GM12878 (cell line): ENCODE measurements around the gene ABR. TPM values are rescaled to one million over a fixed set of nuclear protein-coding genes. Genes with fewer than 3 reads are reported as not detected.

Experiments
- CREM ChIP-seq: IDR thresholded peaks from 2 replicates; pipeline ENCODE4 v1.6.1; 2014; ENCODE audit warnings: antibody characterized with exemption, low read depth
- EED ChIP-seq: sonication (generic); IDR thresholded peaks from 2 replicates; pipeline ENCODE4 v1.6.1; 2016; ENCODE audit warnings: antibody characterized with exemption, low read depth
- HDGF ChIP-seq: fragments of 450-650 bp; IDR thresholded peaks from 2 replicates; pipeline ENCODE4 v1.6.1; 2016; ENCODE audit warnings: antibody characterized with exemption
- IKZF1 ChIP-seq: fragments of 450-650 bp; conservative IDR thresholded peaks from 2 replicates; pipeline ENCODE4 v1.6.1; 2017; ENCODE audit warnings: antibody characterized with exemption, mild to moderate bottlenecking
- IKZF2 ChIP-seq, 2 experiments: fragments of 450-650 bp; IDR thresholded peaks; 2 replicates each; pipeline ENCODE4 v1.6.1; 2017; ENCODE audit warnings: mild to moderate bottlenecking in 2 of 2, moderate library complexity in 2 of 2
- MEF2B ChIP-seq: fragments of 450-650 bp; IDR thresholded peaks from 2 replicates; pipeline ENCODE4 v1.6.1; 2018; ENCODE audit warnings: mild to moderate bottlenecking, moderate library complexity; ENCODE audit not compliant: partially characterized antibody, poor library complexity, severe bottlenecking
- MXI1 ChIP-seq: fragments of 150-350 bp; IDR thresholded peaks from 2 replicates; pipeline ENCODE4 v1.6.1; 2011; ENCODE audit warnings: low read depth, mild to moderate bottlenecking, inconsistent platforms, low read length, improper control_type of control experiment
- RELA ChIP-seq: fragments of 450-650 bp; IDR thresholded peaks from 2 replicates; pipeline ENCODE4 v1.8.0; 2014; ENCODE audit warnings: borderline replicate concordance; ENCODE audit not compliant: partially characterized antibody
- RUNX3 ChIP-seq: IDR thresholded peaks from 2 replicates; pipeline ENCODE4 v1.6.1; 2012; ENCODE audit warnings: low read length, inconsistent platforms
- SIX5 ChIP-seq: IDR thresholded peaks from 2 replicates; pipeline ENCODE4 v1.6.1; 2011; ENCODE audit warnings: mild to moderate bottlenecking, low read depth, low read length, moderate library complexity; ENCODE audit not compliant: severe bottlenecking
- SRF ChIP-seq, 2 experiments: IDR thresholded peaks; 2 replicates each; pipeline ENCODE4 v1.6.1; 2011; ENCODE audit warnings: low read depth in 2 of 2, low read length in 2 of 2, mild to moderate bottlenecking in 1 of 2, moderate library complexity in 1 of 2
- YY1 ChIP-seq: IDR thresholded peaks from 2 replicates; pipeline ENCODE4 v1.6.1; 2011; ENCODE audit warnings: low read depth, mild to moderate bottlenecking, low read length
- ZZZ3 ChIP-seq: IDR thresholded peaks from 2 replicates; pipeline ENCODE4 v1.6.1; 2011; ENCODE audit warnings: low read depth; ENCODE audit not compliant: control insufficient read depth, insufficient read length
- polyA plus RNA-seq, 11 experiments: library from polyadenylated mRNA; depleted of rRNA in 4 of 11; unstranded in 6 of 11; stranded (reverse) in 5 of 11; fragments of >200 nt; fragmentation: Nextera tagmentation in 4 of 11; fragmentation: Illumina TruSeq in 1 of 11; extraction: Ambion mirVana in 4 of 11; extraction: Trizol in 1 of 11; gene quantifications; 1 replicate in 1 of 11; 2 replicates in 10 of 11; pipeline versions ENCODE4 v1.2.1 to v1.2.3, GENCODE V29; 2011 to 2016; ENCODE audit warnings: inconsistent platforms in 2 of 11, missing spikeins in 2 of 11, low read depth in 1 of 11
- total RNA-seq, 4 experiments: library from RNA; depleted of rRNA in 3 of 4; stranded (reverse); fragments of >200 nt in 3 of 4; fragmentation: Illumina TruSeq in 1 of 4; extraction: Trizol in 1 of 4; gene quantifications; 2 replicates each; pipeline versions ENCODE4 v1.2.1 to v1.2.3, GENCODE V29; 2013 to 2021
- TF ChIP-seq, protein P1 (sequence below): fragments of 450-650 bp; IDR thresholded peaks from 2 replicates; pipeline ENCODE4 v1.6.1; 2017; ENCODE audit warnings: mild to moderate bottlenecking, low read depth, inconsistent platforms; ENCODE audit not compliant: poor library complexity, severe bottlenecking
- TF ChIP-seq, protein P2 (sequence below): fragments of 450-650 bp; IDR thresholded peaks from 2 replicates; pipeline ENCODE4 v1.6.1; 2017; ENCODE audit warnings: mild to moderate bottlenecking
- TF ChIP-seq, protein P3 (sequence below): IDR thresholded peaks from 2 replicates; pipeline ENCODE4 v1.6.1; 2011; ENCODE audit warnings: mild to moderate bottlenecking, low read depth, low read length, moderate library complexity; ENCODE audit not compliant: insufficient replicate concordance
- TF ChIP-seq, protein P4 (sequence below): fragments of 450-650 bp; IDR thresholded peaks from 2 replicates; pipeline ENCODE4 v1.6.1; 2016; ENCODE audit warnings: mild to moderate bottlenecking
- TF ChIP-seq, protein P5 (sequence below): fragments of 450-650 bp; IDR thresholded peaks from 2 replicates; pipeline ENCODE4 v1.6.1; 2017; ENCODE audit warnings: low read depth, mild to moderate bottlenecking, moderate library complexity
- TF ChIP-seq, protein P6 (sequence below): fragments of 450-650 bp; IDR thresholded peaks from 2 replicates; pipeline ENCODE4 v1.6.1; 2017; ENCODE audit warnings: borderline replicate concordance

ABR gene
- total and polyA plus RNA-seq, 10 of the 15 experiments (the other 5 are each of a cell fraction or from before 2014, with no cell fraction given): 1.4 to 112 (median 30.0) TPM

DNA sequence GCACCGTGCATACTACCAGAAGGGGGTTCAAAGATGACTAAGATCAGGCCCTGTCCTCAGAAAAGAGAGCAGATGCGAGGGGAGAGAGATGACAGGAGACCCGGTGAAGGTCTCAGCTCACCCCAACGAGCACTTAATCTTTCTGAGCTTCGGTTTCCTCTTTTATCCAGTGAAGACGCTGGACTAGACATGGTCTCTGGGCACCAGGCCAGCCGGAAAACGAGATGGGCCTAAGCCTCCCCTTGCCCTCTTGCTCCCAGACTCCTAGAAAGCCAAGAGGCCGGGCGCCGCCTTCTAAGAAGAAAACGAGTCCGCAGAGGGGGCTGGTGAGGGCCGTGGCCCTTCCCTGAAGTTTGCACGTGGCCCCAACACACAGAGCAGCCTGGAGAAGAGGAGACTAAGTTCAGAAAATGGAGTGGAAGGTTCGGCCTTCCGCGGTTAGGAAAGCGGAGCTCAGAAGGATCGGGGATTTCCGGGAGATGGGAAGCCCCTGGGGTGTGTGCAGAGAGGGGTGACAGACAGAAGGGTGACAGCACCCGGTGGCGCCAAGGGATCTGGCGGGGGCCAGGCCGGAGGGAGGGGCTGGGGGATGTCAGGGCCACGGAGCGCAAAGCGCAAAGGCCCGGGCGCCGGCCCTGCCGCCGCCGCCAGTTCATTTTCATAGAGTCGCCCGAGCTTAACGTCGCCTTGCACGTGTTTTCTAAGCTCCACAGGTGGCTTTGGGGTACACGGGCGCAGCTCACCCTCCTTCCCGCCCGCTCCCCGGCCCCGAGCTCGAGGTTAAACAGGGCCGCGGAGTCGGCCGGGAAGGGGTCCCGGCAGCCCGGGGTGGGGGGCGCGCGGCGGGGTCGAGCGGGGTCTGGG, 48.4 kb upstream of the ABR start (continued):
- TF ChIP-seq MEF2B (peak; percentile 34), SIX5 (no peak), IKZF1 (peak; percentile 68), YY1 (peak; percentile 53; the same call in 1 of the 2 replicates), SRF (IDR thresholded peaks at IDR 0.05; ENCODE audit: low read depth in 2 of 2, low read length in 2 of 2) (no peak), CREM (0 out of 2 replicates have a peak, but pooled peaks have one; percentile 33), RELA (peak; percentile 85), ZZZ3 (no peak), RUNX3 (peak; percentile 72), HDGF (peak; percentile 54; the same call in 1 of the 2 replicates), EED (peak; percentile 70), MXI1 (peak; percentile 81), IKZF2 (IDR thresholded peaks at IDR 0.05) (peak; percentile 73; a peak in 3 of 4 replicates)
- TF ChIP-seq, protein P1, sequence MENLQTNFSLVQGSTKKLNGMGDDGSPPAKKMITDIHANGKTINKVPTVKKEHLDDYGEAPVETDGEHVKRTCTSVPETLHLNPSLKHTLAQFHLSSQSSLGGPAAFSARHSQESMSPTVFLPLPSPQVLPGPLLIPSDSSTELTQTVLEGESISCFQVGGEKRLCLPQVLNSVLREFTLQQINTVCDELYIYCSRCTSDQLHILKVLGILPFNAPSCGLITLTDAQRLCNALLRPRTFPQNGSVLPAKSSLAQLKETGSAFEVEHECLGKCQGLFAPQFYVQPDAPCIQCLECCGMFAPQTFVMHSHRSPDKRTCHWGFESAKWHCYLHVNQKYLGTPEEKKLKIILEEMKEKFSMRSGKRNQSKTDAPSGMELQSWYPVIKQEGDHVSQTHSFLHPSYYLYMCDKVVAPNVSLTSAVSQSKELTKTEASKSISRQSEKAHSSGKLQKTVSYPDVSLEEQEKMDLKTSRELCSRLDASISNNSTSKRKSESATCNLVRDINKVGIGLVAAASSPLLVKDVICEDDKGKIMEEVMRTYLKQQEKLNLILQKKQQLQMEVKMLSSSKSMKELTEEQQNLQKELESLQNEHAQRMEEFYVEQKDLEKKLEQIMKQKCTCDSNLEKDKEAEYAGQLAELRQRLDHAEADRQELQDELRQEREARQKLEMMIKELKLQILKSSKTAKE: peak; percentile 58
- TF ChIP-seq, protein P2, sequence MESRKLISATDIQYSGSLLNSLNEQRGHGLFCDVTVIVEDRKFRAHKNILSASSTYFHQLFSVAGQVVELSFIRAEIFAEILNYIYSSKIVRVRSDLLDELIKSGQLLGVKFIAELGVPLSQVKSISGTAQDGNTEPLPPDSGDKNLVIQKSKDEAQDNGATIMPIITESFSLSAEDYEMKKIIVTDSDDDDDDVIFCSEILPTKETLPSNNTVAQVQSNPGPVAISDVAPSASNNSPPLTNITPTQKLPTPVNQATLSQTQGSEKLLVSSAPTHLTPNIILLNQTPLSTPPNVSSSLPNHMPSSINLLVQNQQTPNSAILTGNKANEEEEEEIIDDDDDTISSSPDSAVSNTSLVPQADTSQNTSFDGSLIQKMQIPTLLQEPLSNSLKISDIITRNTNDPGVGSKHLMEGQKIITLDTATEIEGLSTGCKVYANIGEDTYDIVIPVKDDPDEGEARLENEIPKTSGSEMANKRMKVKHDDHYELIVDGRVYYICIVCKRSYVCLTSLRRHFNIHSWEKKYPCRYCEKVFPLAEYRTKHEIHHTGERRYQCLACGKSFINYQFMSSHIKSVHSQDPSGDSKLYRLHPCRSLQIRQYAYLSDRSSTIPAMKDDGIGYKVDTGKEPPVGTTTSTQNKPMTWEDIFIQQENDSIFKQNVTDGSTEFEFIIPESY: no peak
- TF ChIP-seq, protein P3, sequence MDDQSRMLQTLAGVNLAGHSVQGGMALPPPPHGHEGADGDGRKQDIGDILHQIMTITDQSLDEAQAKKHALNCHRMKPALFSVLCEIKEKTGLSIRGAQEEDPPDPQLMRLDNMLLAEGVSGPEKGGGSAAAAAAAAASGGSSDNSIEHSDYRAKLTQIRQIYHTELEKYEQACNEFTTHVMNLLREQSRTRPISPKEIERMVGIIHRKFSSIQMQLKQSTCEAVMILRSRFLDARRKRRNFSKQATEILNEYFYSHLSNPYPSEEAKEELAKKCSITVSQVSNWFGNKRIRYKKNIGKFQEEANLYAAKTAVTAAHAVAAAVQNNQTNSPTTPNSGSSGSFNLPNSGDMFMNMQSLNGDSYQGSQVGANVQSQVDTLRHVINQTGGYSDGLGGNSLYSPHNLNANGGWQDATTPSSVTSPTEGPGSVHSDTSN: peak; percentile 5
- TF ChIP-seq, protein P4, sequence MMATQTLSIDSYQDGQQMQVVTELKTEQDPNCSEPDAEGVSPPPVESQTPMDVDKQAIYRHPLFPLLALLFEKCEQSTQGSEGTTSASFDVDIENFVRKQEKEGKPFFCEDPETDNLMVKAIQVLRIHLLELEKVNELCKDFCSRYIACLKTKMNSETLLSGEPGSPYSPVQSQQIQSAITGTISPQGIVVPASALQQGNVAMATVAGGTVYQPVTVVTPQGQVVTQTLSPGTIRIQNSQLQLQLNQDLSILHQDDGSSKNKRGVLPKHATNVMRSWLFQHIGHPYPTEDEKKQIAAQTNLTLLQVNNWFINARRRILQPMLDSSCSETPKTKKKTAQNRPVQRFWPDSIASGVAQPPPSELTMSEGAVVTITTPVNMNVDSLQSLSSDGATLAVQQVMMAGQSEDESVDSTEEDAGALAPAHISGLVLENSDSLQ: peak; percentile 79
- TF ChIP-seq, protein P5, sequence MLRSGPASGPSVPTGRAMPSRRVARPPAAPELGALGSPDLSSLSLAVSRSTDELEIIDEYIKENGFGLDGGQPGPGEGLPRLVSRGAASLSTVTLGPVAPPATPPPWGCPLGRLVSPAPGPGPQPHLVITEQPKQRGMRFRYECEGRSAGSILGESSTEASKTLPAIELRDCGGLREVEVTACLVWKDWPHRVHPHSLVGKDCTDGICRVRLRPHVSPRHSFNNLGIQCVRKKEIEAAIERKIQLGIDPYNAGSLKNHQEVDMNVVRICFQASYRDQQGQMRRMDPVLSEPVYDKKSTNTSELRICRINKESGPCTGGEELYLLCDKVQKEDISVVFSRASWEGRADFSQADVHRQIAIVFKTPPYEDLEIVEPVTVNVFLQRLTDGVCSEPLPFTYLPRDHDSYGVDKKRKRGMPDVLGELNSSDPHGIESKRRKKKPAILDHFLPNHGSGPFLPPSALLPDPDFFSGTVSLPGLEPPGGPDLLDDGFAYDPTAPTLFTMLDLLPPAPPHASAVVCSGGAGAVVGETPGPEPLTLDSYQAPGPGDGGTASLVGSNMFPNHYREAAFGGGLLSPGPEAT: peak; percentile 86
- TF ChIP-seq, protein P6, sequence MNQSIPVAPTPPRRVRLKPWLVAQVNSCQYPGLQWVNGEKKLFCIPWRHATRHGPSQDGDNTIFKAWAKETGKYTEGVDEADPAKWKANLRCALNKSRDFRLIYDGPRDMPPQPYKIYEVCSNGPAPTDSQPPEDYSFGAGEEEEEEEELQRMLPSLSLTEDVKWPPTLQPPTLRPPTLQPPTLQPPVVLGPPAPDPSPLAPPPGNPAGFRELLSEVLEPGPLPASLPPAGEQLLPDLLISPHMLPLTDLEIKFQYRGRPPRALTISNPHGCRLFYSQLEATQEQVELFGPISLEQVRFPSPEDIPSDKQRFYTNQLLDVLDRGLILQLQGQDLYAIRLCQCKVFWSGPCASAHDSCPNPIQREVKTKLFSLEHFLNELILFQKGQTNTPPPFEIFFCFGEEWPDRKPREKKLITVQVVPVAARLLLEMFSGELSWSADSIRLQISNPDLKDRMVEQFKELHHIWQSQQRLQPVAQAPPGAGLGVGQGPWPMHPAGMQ: no peak
